Fibroblast of lung (primary cell): ENCODE measurements around the gene CUEDC1. TPM values are rescaled to one million over a fixed set of nuclear protein-coding genes. Genes with fewer than 3 reads are reported as not detected.
A peak's percentile ranks its signal among the peaks of the same experiment; 100 is the strongest.
"Not testable (repeated sequence)": the region's sequence is repeated elsewhere in the genome, so short reads cannot be mapped to it uniquely, and the experiment has no call there.

Experiments used
- DNase-seq, 2 donors: peaks; one replicate each; pipeline versions ENCODE4 v3.0.0 to v3.0.0-alpha.2; 2010; ENCODE audit warnings: low read depth in 2 of 2
- H2AFZ ChIP-seq: 2 replicates; pipeline ENCODE4 v1.5.1; 2012; ENCODE audit warnings: low read length, control low read depth, inconsistent platforms
- H3K27ac ChIP-seq: 2 replicates; pipeline ENCODE4 v1.5.1; 2011; ENCODE audit warnings: low read length, control low read depth; ENCODE audit not compliant: insufficient read depth
- H3K27me3 ChIP-seq: 2 replicates; pipeline ENCODE4 v1.5.1; 2011; ENCODE audit warnings: mild to moderate bottlenecking, low read length; ENCODE audit not compliant: control insufficient read depth, insufficient read depth
- H3K36me3 ChIP-seq: 2 replicates; pipeline ENCODE4 v1.5.1; 2011; ENCODE audit warnings: low read length; ENCODE audit not compliant: control insufficient read depth, insufficient read depth
- H3K4me1 ChIP-seq: 2 replicates; pipeline ENCODE4 v1.5.1; 2011; ENCODE audit warnings: low read length; ENCODE audit not compliant: control insufficient read depth, insufficient read depth; ENCODE audit errors: extremely low read depth
- H3K4me2 ChIP-seq: 2 replicates; pipeline ENCODE4 v1.5.1; 2011; ENCODE audit warnings: low read length, control low read depth; ENCODE audit not compliant: insufficient read depth; ENCODE audit errors: extremely low read depth
- H3K4me3 ChIP-seq, 4 experiments: fragments of 200-600 bp in 1 of 4; sonication (generic) in 1 of 4; replicated peaks in 1 of 4; 2 replicates each; pipeline ENCODE4 v1.5.1; 2011 to 2016; ENCODE audit warnings: low read length in 4 of 4, low read depth in 3 of 4, mild to moderate bottlenecking in 3 of 4, control low read depth in 2 of 4, inconsistent platforms in 1 of 4, mixed read lengths in 1 of 4; ENCODE audit not compliant: insufficient read depth in 1 of 4; ENCODE audit errors: control extremely low read depth in 1 of 4
- H3K79me2 ChIP-seq: 2 replicates; pipeline ENCODE4 v1.5.1; 2012; ENCODE audit warnings: mild to moderate bottlenecking, low read length, inconsistent platforms; ENCODE audit not compliant: control insufficient read depth, insufficient read depth
- H3K9ac ChIP-seq: 2 replicates; pipeline ENCODE4 v1.5.1; 2011; ENCODE audit warnings: mild to moderate bottlenecking, low read length, control low read depth; ENCODE audit not compliant: insufficient read depth
- H3K9me3 ChIP-seq: 2 replicates; pipeline ENCODE4 v1.5.1; 2012; ENCODE audit warnings: low read depth, low read length; ENCODE audit not compliant: control insufficient read depth, insufficient read depth
- H4K20me1 ChIP-seq: 2 replicates; pipeline ENCODE4 v1.5.1; 2011; ENCODE audit warnings: low read length; ENCODE audit not compliant: control insufficient read depth, insufficient read depth; ENCODE audit errors: extremely low read depth
- CTCF ChIP-seq, 2 donors: IDR thresholded peaks in 1 of 2; conservative IDR thresholded peaks in 1 of 2; 1 replicate in 1 of 2; 2 replicates in 1 of 2; pipeline ENCODE4 v1.5.1; 2011 to 2012; ENCODE audit warnings: low read length in 2 of 2, control low read depth in 1 of 2, inconsistent platforms in 1 of 2, low read depth in 1 of 2, mild to moderate bottlenecking in 1 of 2
- EZH2 ChIP-seq: IDR thresholded peaks from 2 replicates; pipeline ENCODE4 v1.5.1; 2012; ENCODE audit warnings: low read length, control low read depth, mild to moderate bottlenecking; ENCODE audit errors: missing control alignments
- polyA plus RNA-seq, 2 donors: library from polyadenylated mRNA; depleted of rRNA in 1 of 2; stranded (reverse) in 1 of 2; unstranded in 1 of 2; fragments of >200 nt; gene quantifications; 2 replicates each; pipeline ENCODE4 v1.2.1, GENCODE V29; 2011 to 2012; ENCODE audit warnings: missing spikeins in 1 of 2
- total RNA-seq: library from RNA; depleted of rRNA; stranded (reverse); fragments of >200 nt; gene quantifications from 2 replicates; pipeline ENCODE4 v1.2.1, GENCODE V29; 2014

CUEDC1 gene
- total and polyA plus RNA-seq, 2 donors (not counting 1 experiment from before 2014, with no cell fraction given): 11.9 to 34.9 TPM

- Histone ChIP-seq H3K36me3 (peaks cover 16% of the 10 kb centered on the region), H3K4me2 (no peak overlapping the region), H4K20me1 (no peaks in the 10 kb centered on the region), H2AFZ (no peak overlapping the region), H3K4me1 (peaks cover 9% of the 10 kb centered on the region), H3K4me3 (no peak overlapping the region), H3K27me3 (no peaks in the 10 kb centered on the region), H3K79me2 (peaks cover 15% of the 10 kb centered on the region), H3K9ac (no peak overlapping the region), H3K27ac (no peak overlapping the region), H3K9me3 (no peaks in the 10 kb centered on the region)
- no peak for DNase-seq
- TF ChIP-seq EZH2 (no peak), CTCF (conservative IDR thresholded peaks at IDR 0.05 in 1 of 2, IDR thresholded peaks at IDR 0.05 in 1 of 2; ENCODE audit: low read depth in 1 of 2, low read length in 2 of 2) (no peak)
Observed at GRCh38 chr17:57976594-57976993, 21.4 kb upstream of the CUEDC1 start.

GRCh38 chr17:57975044-57975443, 19.8 kb upstream of the CUEDC1 start:
- H3K79me2 ChIP-seq: peaks cover 2% of the 10 kb centered on the region
- no peak overlapping the region for H3K9ac ChIP-seq
- H3K27ac ChIP-seq: peak overlapping the region; percentile 29
- peaks cover 11% of the 10 kb centered on the region for H3K36me3 ChIP-seq
- no peak overlapping the region for H3K4me3 ChIP-seq
- TF ChIP-seq CTCF (conservative IDR thresholded peaks at IDR 0.05 in 1 of 2, IDR thresholded peaks at IDR 0.05 in 1 of 2; ENCODE audit: low read depth in 1 of 2, low read length in 2 of 2) (no peak), EZH2 (no peak)
- peaks cover 9% of the 10 kb centered on the region for H3K4me1 ChIP-seq
- H4K20me1 ChIP-seq: no peaks in the 10 kb centered on the region
- no peak overlapping the region for H2AFZ ChIP-seq
- no peaks in the 10 kb centered on the region for H3K27me3 ChIP-seq
- H3K4me2 ChIP-seq: peak overlapping the region; percentile 32
- H3K9me3 ChIP-seq: no peaks in the 10 kb centered on the region
- peak; percentile 18 to 62 for DNase-seq

- H4K20me1 ChIP-seq, H3K27ac ChIP-seq, H2AFZ ChIP-seq, H3K27me3 ChIP-seq, H3K9me3 ChIP-seq, H3K9ac ChIP-seq, H3K4me2 ChIP-seq, DNase-seq, H3K4me1 ChIP-seq, H3K4me3 ChIP-seq, H3K79me2 ChIP-seq: not testable (repeated sequence)
- peaks cover 11% of the 10 kb centered on the region for H3K36me3 ChIP-seq
Observed at GRCh38 chr17:57974053-57974824, 19.0 kb upstream of the CUEDC1 start.
